Caco-2 (cell line): ENCODE results near the gene WDR20. TPM values are rescaled to one million over a fixed set of nuclear protein-coding genes. Genes with fewer than 3 reads are reported as not detected.

Experiments used
- BruUV-seq: library from RNA; stranded (reverse); fragments of 400-500 nt; replicated peaks from 2 replicates; lab custom pipeline; 2021; lab: Mats Ljungman, UMichigan
- CTCF ChIA-PET: fragments of 300-600 bp; sonication (Branson Sonifier 250); formaldehyde crosslinking; loops from one replicate; lab custom pipeline; 2022; ENCODE audit warnings: antibody characterized with exemption; lab: Charles Lee
- POLR2A ChIA-PET: fragments of 300-600 bp; sonication (Branson Sonifier 250); formaldehyde crosslinking; loops from one replicate; lab custom pipeline; 2022; ENCODE audit warnings: antibody characterized with exemption; lab: Charles Lee
- DNase-seq, 2 experiments: peaks; one replicate each; pipeline versions ENCODE4 v3.0.0 to v3.0.0-alpha.2; 2020 to 2022
- H3K27me3 ChIP-seq: replicated peaks from 2 replicates; pipeline ENCODE4 v1.6.0; 2011; ENCODE audit warnings: low read length; ENCODE audit not compliant: control insufficient read depth, insufficient read depth
- H3K36me3 ChIP-seq: 2 replicates; pipeline ENCODE4 v1.5.1; 2011; ENCODE audit warnings: low read length; ENCODE audit not compliant: control insufficient read depth, insufficient read depth
- H3K4me1 ChIP-seq: fragments of 250-450 bp; sonication (Bioruptor Pico); 2 replicates; pipeline ENCODE4 v1.5.1; 2020; ENCODE audit warnings: mild to moderate bottlenecking
- H3K4me3 ChIP-seq: 2 replicates; pipeline ENCODE4 v1.5.1; 2011; ENCODE audit warnings: low read depth, mild to moderate bottlenecking, control low read depth, low read length
- H3K9me3 ChIP-seq: fragments of 250-450 bp; sonication (Bioruptor Pico); 2 replicates; pipeline ENCODE4 v1.5.1; 2020; ENCODE audit warnings: mild to moderate bottlenecking, moderate library complexity
- H3K27ac Mint-ChIP-seq: one replicate; pipeline ENCODE4 v1.8.0; 2022; ENCODE audit warnings: mixed read lengths; ENCODE audit not compliant: unreplicated experiment
- H3K27me3 Mint-ChIP-seq: one replicate; pipeline ENCODE4 v1.8.0; 2022; ENCODE audit warnings: mixed read lengths; ENCODE audit not compliant: insufficient read depth, unreplicated experiment
- H3K36me3 Mint-ChIP-seq: one replicate; pipeline ENCODE4 v1.8.0; 2022; ENCODE audit warnings: mild to moderate bottlenecking, mixed read lengths; ENCODE audit not compliant: insufficient read depth, unreplicated experiment
- H3K4me1 Mint-ChIP-seq: one replicate; pipeline ENCODE4 v1.8.0; 2022; ENCODE audit warnings: low read depth, mixed read lengths; ENCODE audit not compliant: unreplicated experiment
- H3K4me3 Mint-ChIP-seq: one replicate; pipeline ENCODE4 v1.8.0; 2022; ENCODE audit warnings: mild to moderate bottlenecking, moderate library complexity, mixed read lengths; ENCODE audit not compliant: unreplicated experiment
- H3K9me3 Mint-ChIP-seq: one replicate; pipeline ENCODE4 v1.8.0; 2022; ENCODE audit warnings: mixed read lengths; ENCODE audit not compliant: unreplicated experiment
- CTCF ChIP-seq, 2 experiments: fragments of 200-600 bp in 1 of 2; IDR thresholded peaks; 1 replicate in 1 of 2; 2 replicates in 1 of 2; pipeline versions ENCODE4 v1.5.1 to v1.8.0; 2011 to 2022; ENCODE audit warnings: antibody characterized with exemption in 1 of 2, control low read depth in 1 of 2, inconsistent platforms in 1 of 2, low read depth in 1 of 2, low read length in 1 of 2, mild to moderate bottlenecking in 1 of 2, moderate library complexity in 1 of 2; ENCODE audit not compliant: insufficient read depth in 1 of 2, severe bottlenecking in 1 of 2, unreplicated experiment in 1 of 2
- intact Hi-C: fragments of 100-400 bp; cut with micrococcal nuclease; formaldehyde crosslinking; loops from one replicate; pipeline ENCODE4 v1.10.0; 2022; ENCODE audit not compliant: unreplicated experiment
- total RNA-seq: library from RNA; stranded (reverse); gene quantifications from 2 replicates; pipeline ENCODE4 v1.2.3, GENCODE V29; 2022

WDR20 gene
- total RNA-seq, 1 experiment from 2014 or later: 32.5 TPM

DNA sequence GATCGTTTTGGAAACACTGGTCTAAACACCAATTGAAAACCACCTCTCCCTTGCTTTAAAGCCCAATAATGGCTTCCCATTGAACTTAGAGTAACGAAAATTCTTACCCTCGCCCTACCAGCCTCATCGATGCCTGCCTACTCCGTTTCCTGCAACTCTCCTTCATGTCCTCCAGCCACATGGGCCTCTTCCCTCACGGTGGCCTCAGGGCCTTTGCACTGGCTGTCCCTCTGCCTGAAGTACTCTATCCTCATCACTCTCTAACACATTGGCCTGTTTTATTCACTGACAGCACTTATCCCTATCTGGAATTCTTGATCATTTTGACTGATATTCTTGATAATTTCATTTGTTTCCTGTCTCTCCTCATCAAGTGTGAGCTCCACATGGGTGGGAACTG is 118.4 kb downstream of the WDR20 start:
- Mint-ChIP-seq H3K27me3 (no peaks in the 10 kb centered on the region), H3K4me3 (no peak overlapping the region), H3K27ac (no peak overlapping the region), H3K4me1 (no peaks in the 10 kb centered on the region), H3K36me3 (no peaks in the 10 kb centered on the region), H3K9me3 (no peaks in the 10 kb centered on the region)
- no peaks in the 10 kb centered on the region for H3K9me3 ChIP-seq
- ChIA-PET POLR2A (no interaction called here), CTCF (no interaction called here)
- TF ChIP-seq CTCF (IDR thresholded peaks at IDR 0.05; ENCODE audit: insufficient read depth in 1 of 2, low read depth in 1 of 2, low read length in 1 of 2, severe bottlenecking in 1 of 2, unreplicated experiment in 1 of 2): no peak
- no peak for DNase-seq
- H3K4me1 ChIP-seq: no peaks in the 10 kb centered on the region
- no peaks in the 10 kb centered on the region for H3K27me3 ChIP-seq
- H3K4me3 ChIP-seq: no peak overlapping the region
- BruUV-seq: no TSS peak
- intact Hi-C loops: no loop called here
- no peaks in the 10 kb centered on the region for H3K36me3 ChIP-seq

Other genes with a start within 250 kb of the WDR20 start
- 349 and 351 TPM in 2 replicates for gene DYNC1H1, start 175.3 kb upstream of the WDR20 start, total RNA-seq
- gene HSP90AA1, start 52.9 kb upstream of the WDR20 start, total RNA-seq: 464 and 478 TPM in 2 replicates
- 1.4 and 2.0 TPM in 2 replicates for gene MOK, start 165.3 kb downstream of the WDR20 start, total RNA-seq
- gene ZNF839, start 179.8 kb downstream of the WDR20 start, total RNA-seq: 9.8 and 11.9 TPM in 2 replicates
- gene CINP, start 223.0 kb downstream of the WDR20 start, total RNA-seq: 38.9 and 41.5 TPM in 2 replicates
- 5.4 and 9.3 TPM in 2 replicates for gene TECPR2, start 223.0 kb downstream of the WDR20 start, total RNA-seq